ENCODE results near the gene MAK.

The MAK gene

GRCh38 chr6:10722570-10722819 lies 115.8 kb downstream of the MAK start:
- DNase-seq: peak in 1 of 2 experiments; percentile 40

GRCh38 chr6:10721850-10722569 lies 116.3 kb downstream of the MAK start:
- no peak for DNase-seq

GRCh38 chr6:10720960-10721849 lies 117.1 kb downstream of the MAK start:
- peak; percentile 52 to 53 for DNase-seq

- DNase-seq: peak in 1 of 2 experiments; percentile 28
These were observed 117.9 kb downstream of the MAK start for GRCh38 chr6:10720265-10720959.

- no peak for DNase-seq
These were observed 118.4 kb downstream of the MAK start for GRCh38 chr6:10719964-10720264.

GRCh38 chr6:10719296-10719963 lies 118.9 kb downstream of the MAK start:
- DNase-seq: peak; percentile 30 to 42

- DNase-seq: no peak
These were observed 124.4 kb downstream of the MAK start for GRCh38 chr6:10713962-10714361.
